Smooth muscle cell (in vitro differentiated cells): ENCODE data around the gene RBPMS2. TPM values are rescaled to one million over a fixed set of nuclear protein-coding genes. Genes with fewer than 3 reads are reported as not detected.

Experiments used
- DNase-seq: peaks from one replicate; lab custom pipeline; 2025; ENCODE audit not compliant: unreplicated experiment; lab: John Stamatoyannopoulos, UW
- H2AFZ ChIP-seq: fragments of 200-600 bp; sonication (generic); 2 replicates; pipeline ENCODE4 v1.6.0; 2016; ENCODE audit warnings: antibody characterized with exemption, low read depth, mild to moderate bottlenecking
- H3F3A ChIP-seq: fragments of 200-600 bp; sonication (generic); 2 replicates; pipeline ENCODE4 v1.6.0; 2017; ENCODE audit warnings: antibody characterized with exemption, low read depth
- H3K27ac ChIP-seq: fragments of 200-600 bp; sonication (generic); 2 replicates; pipeline ENCODE4 v1.5.1; 2016; ENCODE audit warnings: low read depth, mild to moderate bottlenecking
- H3K27me3 ChIP-seq: fragments of 200-600 bp; sonication (generic); 2 replicates; pipeline ENCODE4 v1.6.1; 2016; ENCODE audit warnings: low read depth, mild to moderate bottlenecking
- H3K36me3 ChIP-seq: fragments of 200-600 bp; sonication (generic); 2 replicates; pipeline ENCODE4 v1.5.1; 2016; ENCODE audit warnings: low read depth
- H3K4me1 ChIP-seq: fragments of 200-600 bp; sonication (generic); 2 replicates; pipeline ENCODE4 v1.5.1; 2016; ENCODE audit warnings: low read depth
- H3K4me2 ChIP-seq: fragments of 200-600 bp; sonication (generic); 2 replicates; pipeline ENCODE4 v1.6.0; 2016; ENCODE audit warnings: mild to moderate bottlenecking
- H3K4me3 ChIP-seq: fragments of 200-600 bp; sonication (generic); 2 replicates; pipeline ENCODE4 v1.5.1; 2016; ENCODE audit warnings: mild to moderate bottlenecking
- H3K79me2 ChIP-seq: fragments of 200-600 bp; sonication (generic); 2 replicates; pipeline ENCODE4 v1.6.0; 2016; ENCODE audit warnings: low read depth, mild to moderate bottlenecking
- H3K9ac ChIP-seq: fragments of 200-600 bp; sonication (generic); 2 replicates; pipeline ENCODE4 v1.6.0; 2016; ENCODE audit warnings: low read depth
- H3K9me3 ChIP-seq: fragments of 200-600 bp; sonication (generic); replicated peaks from 2 replicates; pipeline ENCODE4 v1.5.1; 2016; ENCODE audit warnings: low read depth
- H4K20me1 ChIP-seq: fragments of 200-600 bp; sonication (generic); 2 replicates; pipeline ENCODE4 v1.6.0; 2016; ENCODE audit warnings: low read depth
- CTCF ChIP-seq: fragments of 200-600 bp; sonication (generic); IDR thresholded peaks from 2 replicates; pipeline ENCODE4 v1.5.1; 2017; ENCODE audit warnings: borderline replicate concordance, mild to moderate bottlenecking, antibody characterized with exemption; ENCODE audit not compliant: insufficient read depth, poor library complexity, severe bottlenecking
- WGBS: methylation state at CpG from one replicate; pipeline ENCODE4 v1.1.7; 2016; ENCODE audit warnings: low lambda C conversion rate; 5-methylcytosine and 5-hydroxymethylcytosine counted together
- polyA plus RNA-seq: library from polyadenylated mRNA; unstranded; fragments of >200 nt; fragmentation: Nextera tagmentation; extraction: Ambion mirVana; gene quantifications from 2 replicates; pipeline ENCODE4 v1.2.1, GENCODE V29; 2016
- total RNA-seq: library from RNA; depleted of rRNA; stranded (reverse); fragments of >200 nt; gene quantifications from 2 replicates; pipeline ENCODE4 v1.2.3, GENCODE V29; 2014

RBPMS2 gene
- total and polyA plus RNA-seq, 2 experiments from 2014 or later = 1.5 to 22.1 TPM

GRCh38 chr15:64808785-64809453 is 33.5 kb upstream of the RBPMS2 start:
- 62% methylated on average over 10 of the region's 10 CpGs for WGBS
- Histone ChIP-seq H3K36me3 (no peaks in the 10 kb centered on the region), H4K20me1 (no peaks in the 10 kb centered on the region), H3K9me3 (no peaks in the 10 kb centered on the region), H3K4me3 (no peak overlapping the region), H3K4me2 (no peak overlapping the region), H3K4me1 (peaks cover 38% of the 10 kb centered on the region), H3F3A (no peaks in the 10 kb centered on the region), H2AFZ (no peak overlapping the region), H3K27ac (no peak overlapping the region), H3K79me2 (no peaks in the 10 kb centered on the region), H3K27me3 (no peaks in the 10 kb centered on the region), H3K9ac (no peak overlapping the region)
- no peak for TF ChIP-seq CTCF
- DNase-seq = no peak

- H3K4me2 ChIP-seq = no peak overlapping the region
Observed at GRCh38 chr15:64807751-64808222, 32.4 kb upstream of the RBPMS2 start.

GRCh38 chr15:64807051-64807749 is 31.8 kb upstream of the RBPMS2 start:
- no peak for TF ChIP-seq CTCF
- DNase-seq = no peak
- no peak overlapping the region for H3K4me3 ChIP-seq

More at GRCh38 chr15:64807751-64808222, 32.4 kb upstream of the RBPMS2 start:
- no peaks in the 10 kb centered on the region for H3K36me3 ChIP-seq
- no peak for TF ChIP-seq CTCF
- no peak overlapping the region for H3K4me3 ChIP-seq
- H3K27ac ChIP-seq = no peak overlapping the region
- peaks cover 38% of the 10 kb centered on the region for H3K4me1 ChIP-seq
- no peak overlapping the region for H2AFZ ChIP-seq
- no peaks in the 10 kb centered on the region for H3F3A ChIP-seq
- DNase-seq = no peak
- H3K27me3 ChIP-seq = no peaks in the 10 kb centered on the region
- H3K9me3 ChIP-seq = no peaks in the 10 kb centered on the region
- no peaks in the 10 kb centered on the region for H3K79me2 ChIP-seq
- 80% methylated on average over 4 of the region's 6 CpGs for WGBS
- H3K9ac ChIP-seq = no peak overlapping the region
- no peaks in the 10 kb centered on the region for H4K20me1 ChIP-seq

More at GRCh38 chr15:64807051-64807749, 31.8 kb upstream of the RBPMS2 start:
- H3K4me2 ChIP-seq = no peak overlapping the region
- no peaks in the 10 kb centered on the region for H3K9me3 ChIP-seq
- H2AFZ ChIP-seq = no peak overlapping the region
- H3F3A ChIP-seq = no peaks in the 10 kb centered on the region
- no peaks in the 10 kb centered on the region for H4K20me1 ChIP-seq
- no peaks in the 10 kb centered on the region for H3K36me3 ChIP-seq
- H3K27me3 ChIP-seq = no peaks in the 10 kb centered on the region
- WGBS = 66% methylated on average over 13 of the region's 13 CpGs
- peaks cover 38% of the 10 kb centered on the region for H3K4me1 ChIP-seq
- H3K27ac ChIP-seq = no peak overlapping the region
- no peaks in the 10 kb centered on the region for H3K79me2 ChIP-seq
- H3K9ac ChIP-seq = no peak overlapping the region
